Measurements from ENCODE around the gene HTR6.

- no peak for TF ChIP-seq CTCF (IDR thresholded peaks at IDR 0.05; ENCODE audit: low read depth, low read length)
- TF ChIP-seq EZH2phosphoT487 (IDR thresholded peaks at IDR 0.05; ENCODE audit: low read depth) = no peak
Observed at GRCh38 chr1:19712928-19713327, 48.3 kb downstream of the HTR6 start.

Measured in OCI-LY3 (cell line).